Activated naive CD8-positive, alpha-beta T cell treated with anti-CD3 and anti-CD28 coated beads, Interleukin-2, amount 10 ng/mL, durations not matched to agents 7 days and 5 days (primary cell): ENCODE measurements around the gene BCLAF1. TPM values are rescaled to one million over a fixed set of nuclear protein-coding genes. Genes with fewer than 3 reads are reported as not detected.
A peak's percentile ranks its signal among the peaks of the same experiment; 100 is the strongest.
"Not testable (repeated sequence)": the region's sequence is repeated elsewhere in the genome, so short reads cannot be mapped to it uniquely, and the experiment has no call there.

Experiments
- ATAC-seq: fragments of 150-1000 bp; cut with Tn5 transposase; one replicate; pipeline ENCODE4 v1.10.0; 2021; ENCODE audit warnings: low read depth, moderate library complexity
- POLR2A ChIA-PET: fragments of 350-600 bp; sonication (Branson Sonifier 250); formaldehyde crosslinking; loops from one replicate; lab custom pipeline; 2021; ENCODE audit warnings: antibody characterized with exemption; lab: Charles Lee
- DNase-seq: peaks from one replicate; pipeline ENCODE4 v3.0.0; 2021
- H3K27ac Mint-ChIP-seq: one replicate; pipeline ENCODE4 v1.8.0; 2022; ENCODE audit warnings: mild to moderate bottlenecking, mixed read lengths
- H3K27me3 Mint-ChIP-seq: one replicate; pipeline ENCODE4 v1.8.0; 2022; ENCODE audit warnings: mild to moderate bottlenecking, moderate library complexity, mixed read lengths
- H3K36me3 Mint-ChIP-seq: one replicate; pipeline ENCODE4 v1.8.0; 2021; ENCODE audit warnings: mild to moderate bottlenecking, mixed read lengths
- H3K4me1 Mint-ChIP-seq: one replicate; pipeline ENCODE4 v1.8.0; 2021; ENCODE audit warnings: mixed read lengths
- H3K4me3 Mint-ChIP-seq: one replicate; pipeline ENCODE4 v1.8.0; 2022; ENCODE audit warnings: mild to moderate bottlenecking, moderate library complexity, mixed read lengths
- H3K9me3 Mint-ChIP-seq: one replicate; pipeline ENCODE4 v1.8.0; 2021; ENCODE audit warnings: mixed read lengths
- total RNA-seq, 2 experiments: library from RNA; stranded (reverse); gene quantifications; one replicate each; pipeline ENCODE4 v1.2.3, GENCODE V29; 2021

BCLAF1 gene
- total RNA-seq, 2 experiments from 2014 or later: 164 to 165 TPM

DNA sequence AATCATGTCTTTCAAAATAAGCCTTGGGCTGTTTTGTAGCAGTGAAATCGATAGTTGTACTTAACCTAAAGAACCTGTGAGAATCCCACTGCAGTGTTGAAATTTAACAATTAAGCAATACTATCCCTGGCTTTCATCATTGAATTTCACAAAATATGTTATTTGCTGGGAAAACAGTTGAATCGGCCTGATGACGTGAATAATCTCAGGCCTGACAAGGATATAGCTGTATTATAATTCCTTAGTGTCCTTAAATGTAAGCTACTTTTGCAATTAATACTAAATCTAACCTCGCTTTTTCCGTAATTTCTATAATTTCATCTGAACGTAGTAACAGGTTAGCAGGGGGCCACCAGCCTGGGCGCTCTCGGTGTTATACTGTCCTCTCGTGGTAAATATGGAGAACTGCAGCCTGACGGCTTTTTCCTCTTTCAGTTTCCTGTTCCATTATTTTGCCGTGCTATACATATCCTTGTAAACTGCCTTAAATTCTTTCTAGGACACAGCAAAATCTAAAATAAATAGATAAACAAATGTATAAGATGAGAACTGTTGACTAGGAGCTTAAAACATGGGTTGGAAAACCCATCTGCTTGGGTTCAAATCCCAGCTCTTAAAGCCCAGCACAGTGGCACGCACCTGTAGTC, 63.5 kb downstream of the BCLAF1 start:
- Mint-ChIP-seq H3K9me3 (no peaks in the 10 kb centered on the region), H3K27ac (peak overlapping the region; percentile 32), H3K4me3 (peak overlapping the region; percentile 35), H3K36me3 (peaks cover 4% of the 10 kb centered on the region), H3K4me1 (peaks cover 4% of the 10 kb centered on the region), H3K27me3 (no peaks in the 10 kb centered on the region)
- ATAC-seq: peak; percentile 78
- no peak for DNase-seq
- POLR2A ChIA-PET: interaction anchor here (1.0 to 1.3 kb wide), 4 partner anchors 24 to 720 kb away, joined by 3 to 6 read pairs (median 3); partner anchors contain the start of gene MTFR2

- Mint-ChIP-seq H3K27ac (no peak overlapping the region), H3K36me3 (peaks cover 4% of the 10 kb centered on the region), H3K9me3 (no peaks in the 10 kb centered on the region), H3K4me3 (no peak overlapping the region), H3K4me1 (peaks cover 4% of the 10 kb centered on the region), H3K27me3 (no peaks in the 10 kb centered on the region)
- DNase-seq: no peak
- POLR2A ChIA-PET: no interaction called here
- ATAC-seq: no peak
These were observed 64.2 kb downstream of the BCLAF1 start for GRCh38 chr6:136225496-136225895.

- H3K9me3 Mint-ChIP-seq, H3K27me3 Mint-ChIP-seq, H3K27ac Mint-ChIP-seq, H3K4me1 Mint-ChIP-seq, ATAC-seq, H3K36me3 Mint-ChIP-seq, DNase-seq, H3K4me3 Mint-ChIP-seq, POLR2A ChIA-PET: not testable (repeated sequence)
These were observed 64.7 kb downstream of the BCLAF1 start for GRCh38 chr6:136224974-136225373.

GRCh38 chr6:136216503-136217401, 72.9 kb downstream of the BCLAF1 start:
- Mint-ChIP-seq H3K4me3 (no peak overlapping the region), H3K4me1 (no peaks in the 10 kb centered on the region), H3K27me3 (peaks cover 3% of the 10 kb centered on the region), H3K9me3 (peaks cover 1% of the 10 kb centered on the region), H3K27ac (no peak overlapping the region), H3K36me3 (no peaks in the 10 kb centered on the region)
- POLR2A ChIA-PET: no interaction called here
- ATAC-seq (no peak), DNase-seq (no peak)

GRCh38 chr6:136213853-136214252, 75.8 kb downstream of the BCLAF1 start:
- ATAC-seq: no peak
- no peak overlapping the region for H3K27ac Mint-ChIP-seq
- H3K27me3 Mint-ChIP-seq: peaks cover 3% of the 10 kb centered on the region
- DNase-seq: no peak
- H3K36me3 Mint-ChIP-seq: no peaks in the 10 kb centered on the region
- no peaks in the 10 kb centered on the region for H3K9me3 Mint-ChIP-seq
- H3K4me1 Mint-ChIP-seq: no peaks in the 10 kb centered on the region
- H3K4me3 Mint-ChIP-seq: no peak overlapping the region
- POLR2A ChIA-PET: no interaction called here

- Mint-ChIP-seq H3K27ac (no peak overlapping the region), H3K27me3 (peaks cover 3% of the 10 kb centered on the region), H3K4me3 (no peak overlapping the region), H3K9me3 (peaks cover 1% of the 10 kb centered on the region), H3K36me3 (no peaks in the 10 kb centered on the region), H3K4me1 (no peaks in the 10 kb centered on the region)
- ATAC-seq: no peak
- DNase-seq: no peak
- POLR2A ChIA-PET: interaction anchor here (0.5 to 0.7 kb wide), 2 partner anchors 10 to 37 kb away, joined by 3 to 4 read pairs; partner anchors contain the start of gene MTFR2
These were observed 76.6 kb downstream of the BCLAF1 start for GRCh38 chr6:136213012-136213539.

DNA sequence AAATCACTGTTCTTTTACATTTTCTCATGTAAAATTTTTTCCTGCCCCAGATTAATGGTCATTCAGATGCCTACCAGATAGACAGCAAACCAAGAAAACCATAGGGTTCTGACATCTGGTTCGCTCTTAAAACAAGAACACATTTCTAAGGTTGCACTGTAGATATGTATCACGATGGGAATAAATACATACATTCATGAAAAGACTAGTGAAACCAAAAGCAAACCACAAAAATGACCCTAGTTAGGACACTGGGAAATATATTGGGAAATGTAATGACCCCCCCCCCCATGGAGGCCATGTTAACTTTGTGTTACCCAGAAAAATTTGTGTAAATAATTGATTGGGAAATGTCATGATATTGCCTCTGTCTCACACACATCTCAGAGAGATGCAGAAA, 77.0 kb downstream of the BCLAF1 start:
- Mint-ChIP-seq H3K4me3 (no peak overlapping the region), H3K27me3 (peaks cover 3% of the 10 kb centered on the region), H3K27ac (no peak overlapping the region), H3K36me3 (no peaks in the 10 kb centered on the region), H3K4me1 (no peaks in the 10 kb centered on the region), H3K9me3 (peaks cover 1% of the 10 kb centered on the region)
- DNase-seq (no peak), ATAC-seq (no peak)
- POLR2A ChIA-PET: interaction anchor here (0.7 kb wide), 1 partner anchor 37 kb away, joined by 4 read pairs; the partner anchor contains the start of gene MTFR2

GRCh38 chr6:136210398-136211165, 79.1 kb downstream of the BCLAF1 start:
- Mint-ChIP-seq H3K4me1 (no peaks in the 10 kb centered on the region), H3K9me3 (peaks cover 1% of the 10 kb centered on the region), H3K27ac (no peak overlapping the region), H3K36me3 (no peaks in the 10 kb centered on the region), H3K27me3 (peaks cover 5% of the 10 kb centered on the region), H3K4me3 (no peak overlapping the region)
- ATAC-seq (no peak), DNase-seq (no peak)
- POLR2A ChIA-PET: no interaction called here

GRCh38 chr6:136209496-136209895, 80.2 kb downstream of the BCLAF1 start:
- H3K36me3 Mint-ChIP-seq: no peaks in the 10 kb centered on the region
- no peaks in the 10 kb centered on the region for H3K4me1 Mint-ChIP-seq
- H3K4me3 Mint-ChIP-seq: no peak overlapping the region
- POLR2A ChIA-PET: no interaction called here
- H3K27me3 Mint-ChIP-seq: peaks cover 3% of the 10 kb centered on the region
- peaks cover 1% of the 10 kb centered on the region for H3K9me3 Mint-ChIP-seq
- no peak overlapping the region for H3K27ac Mint-ChIP-seq
- no peak for ATAC-seq
- DNase-seq: no peak

GRCh38 chr6:136208783-136209182, 80.9 kb downstream of the BCLAF1 start:
- no peak overlapping the region for H3K27ac Mint-ChIP-seq
- DNase-seq (no peak), ATAC-seq (no peak)
- H3K27me3 Mint-ChIP-seq: peaks cover 3% of the 10 kb centered on the region
- H3K9me3 Mint-ChIP-seq: peaks cover 1% of the 10 kb centered on the region
- POLR2A ChIA-PET: no interaction called here
- no peak overlapping the region for H3K4me3 Mint-ChIP-seq
- H3K36me3 Mint-ChIP-seq: no peaks in the 10 kb centered on the region
- H3K4me1 Mint-ChIP-seq: no peaks in the 10 kb centered on the region
